Measurements from ENCODE around the gene RASD2.

Gene RASD2

GRCh38 chr22:35555483-35555890, 14.9 kb downstream of the RASD2 start:
- TF ChIP-seq SPI1 (IDR thresholded peaks at IDR 0.05; ENCODE audit: low read depth, low read length) (no peak), POLR2A (IDR thresholded peaks at IDR 0.05; ENCODE audit: low read depth, low read length) (no peak), TAF1 (IDR thresholded peaks at IDR 0.05; ENCODE audit: low read depth, low read length) (no peak), POLR2AphosphoS5 (IDR thresholded peaks at IDR 0.05; ENCODE audit: low read depth, low read length) (no peak), POU2F2 (IDR thresholded peaks at IDR 0.05; ENCODE audit: low read depth, low read length) (no peak), PAX5 (IDR thresholded peaks at IDR 0.05; ENCODE audit: insufficient read depth, low read length, severe bottlenecking) (no peak)
- no peak for FAIRE-seq
- no peak for DNase-seq (ENCODE audit: insufficient read length, low spot score)

- TF ChIP-seq POLR2AphosphoS5 (IDR thresholded peaks at IDR 0.05; ENCODE audit: low read depth, low read length) = no peak
- TF ChIP-seq POLR2A (IDR thresholded peaks at IDR 0.05; ENCODE audit: low read depth, low read length) = no peak
- no peak for TF ChIP-seq TAF1 (IDR thresholded peaks at IDR 0.05; ENCODE audit: low read depth, low read length)
- no peak for TF ChIP-seq SPI1 (IDR thresholded peaks at IDR 0.05; ENCODE audit: low read depth, low read length)
- TF ChIP-seq PAX5 (IDR thresholded peaks at IDR 0.05; ENCODE audit: insufficient read depth, low read length, severe bottlenecking) = no peak
- no peak for TF ChIP-seq POU2F2 (IDR thresholded peaks at IDR 0.05; ENCODE audit: low read depth, low read length)
Observed at GRCh38 chr22:35555946-35556547, 15.4 kb downstream of the RASD2 start.

GRCh38 chr22:35556666-35557065, 16.0 kb downstream of the RASD2 start:
- TF ChIP-seq POLR2A (IDR thresholded peaks at IDR 0.05; ENCODE audit: low read depth, low read length) (no peak), POLR2AphosphoS5 (IDR thresholded peaks at IDR 0.05; ENCODE audit: low read depth, low read length) (no peak), POU2F2 (IDR thresholded peaks at IDR 0.05; ENCODE audit: low read depth, low read length) (no peak), PAX5 (IDR thresholded peaks at IDR 0.05; ENCODE audit: insufficient read depth, low read length, severe bottlenecking) (no peak), SPI1 (IDR thresholded peaks at IDR 0.05; ENCODE audit: low read depth, low read length) (no peak), TAF1 (IDR thresholded peaks at IDR 0.05; ENCODE audit: low read depth, low read length) (no peak)
- DNase-seq (ENCODE audit: insufficient read length, low spot score) (no peak), FAIRE-seq (no peak)

More at GRCh38 chr22:35555946-35556547, 15.4 kb downstream of the RASD2 start:
- DNase-seq (ENCODE audit: insufficient read length, low spot score) (no peak), FAIRE-seq (no peak)

- TF ChIP-seq SPI1 (IDR thresholded peaks at IDR 0.05; ENCODE audit: low read depth, low read length) (no peak), TAF1 (IDR thresholded peaks at IDR 0.05; ENCODE audit: low read depth, low read length) (no peak), POU2F2 (IDR thresholded peaks at IDR 0.05; ENCODE audit: low read depth, low read length) (no peak), PAX5 (IDR thresholded peaks at IDR 0.05; ENCODE audit: insufficient read depth, low read length, severe bottlenecking) (no peak), POLR2AphosphoS5 (IDR thresholded peaks at IDR 0.05; ENCODE audit: low read depth, low read length) (no peak), POLR2A (IDR thresholded peaks at IDR 0.05; ENCODE audit: low read depth, low read length) (no peak)
- DNase-seq (ENCODE audit: insufficient read length, low spot score) (no peak), FAIRE-seq (no peak)
Observed at GRCh38 chr22:35558031-35558430, 17.4 kb downstream of the RASD2 start.

GRCh38 chr22:35558719-35559118, 18.1 kb downstream of the RASD2 start:
- TF ChIP-seq SPI1 (IDR thresholded peaks at IDR 0.05; ENCODE audit: low read depth, low read length) (no peak), POU2F2 (IDR thresholded peaks at IDR 0.05; ENCODE audit: low read depth, low read length) (no peak), POLR2A (IDR thresholded peaks at IDR 0.05; ENCODE audit: low read depth, low read length) (no peak), TAF1 (IDR thresholded peaks at IDR 0.05; ENCODE audit: low read depth, low read length) (no peak), PAX5 (IDR thresholded peaks at IDR 0.05; ENCODE audit: insufficient read depth, low read length, severe bottlenecking) (no peak), POLR2AphosphoS5 (IDR thresholded peaks at IDR 0.05; ENCODE audit: low read depth, low read length) (no peak)
- DNase-seq (ENCODE audit: insufficient read length, low spot score) (no peak), FAIRE-seq (no peak)

GRCh38 chr22:35559354-35560005, 18.8 kb downstream of the RASD2 start:
- DNase-seq (ENCODE audit: insufficient read length, low spot score) = no peak
- no peak for FAIRE-seq
- TF ChIP-seq POLR2AphosphoS5 (IDR thresholded peaks at IDR 0.05; ENCODE audit: low read depth, low read length) (no peak), SPI1 (IDR thresholded peaks at IDR 0.05; ENCODE audit: low read depth, low read length) (no peak)

DNA sequence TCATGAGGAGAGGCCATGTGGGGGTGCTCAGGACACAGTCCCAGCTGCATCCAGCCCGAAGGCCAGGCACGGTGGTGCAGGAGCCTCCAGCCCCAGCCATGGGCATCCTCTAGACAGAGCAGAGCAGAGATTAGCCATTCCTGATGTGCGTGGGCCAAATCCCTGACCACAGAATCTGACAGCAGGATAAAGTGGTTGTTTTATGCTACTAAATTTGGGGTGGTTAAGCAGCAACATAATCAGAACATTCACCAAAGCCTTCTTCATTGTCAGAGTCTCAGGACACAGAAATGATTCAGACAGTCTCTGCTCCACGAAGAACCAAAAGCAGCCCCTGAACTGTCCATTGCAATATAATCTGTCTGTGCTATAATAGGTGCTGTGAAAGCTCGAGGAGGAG, 19.7 kb downstream of the RASD2 start:
- DNase-seq (ENCODE audit: insufficient read length, low spot score) (no peak), FAIRE-seq (no peak)
- TF ChIP-seq SPI1 (IDR thresholded peaks at IDR 0.05; ENCODE audit: low read depth, low read length) = no peak
- no peak for TF ChIP-seq TAF1 (IDR thresholded peaks at IDR 0.05; ENCODE audit: low read depth, low read length)
- no peak for TF ChIP-seq POLR2A (IDR thresholded peaks at IDR 0.05; ENCODE audit: low read depth, low read length)
- TF ChIP-seq POU2F2 (IDR thresholded peaks at IDR 0.05; ENCODE audit: low read depth, low read length) = no peak
- no peak for TF ChIP-seq PAX5 (IDR thresholded peaks at IDR 0.05; ENCODE audit: insufficient read depth, low read length, severe bottlenecking)
- TF ChIP-seq POLR2AphosphoS5 (IDR thresholded peaks at IDR 0.05; ENCODE audit: low read depth, low read length) = no peak

GRCh38 chr22:35560824-35561223, 20.2 kb downstream of the RASD2 start:
- DNase-seq (ENCODE audit: insufficient read length, low spot score) (no peak), FAIRE-seq (no peak)
- no peak for TF ChIP-seq TAF1 (IDR thresholded peaks at IDR 0.05; ENCODE audit: low read depth, low read length)
- TF ChIP-seq POLR2AphosphoS5 (IDR thresholded peaks at IDR 0.05; ENCODE audit: low read depth, low read length) = no peak
- TF ChIP-seq PAX5 (IDR thresholded peaks at IDR 0.05; ENCODE audit: insufficient read depth, low read length, severe bottlenecking) = no peak
- TF ChIP-seq POU2F2 (IDR thresholded peaks at IDR 0.05; ENCODE audit: low read depth, low read length) = no peak
- no peak for TF ChIP-seq SPI1 (IDR thresholded peaks at IDR 0.05; ENCODE audit: low read depth, low read length)
- TF ChIP-seq POLR2A (IDR thresholded peaks at IDR 0.05; ENCODE audit: low read depth, low read length) = no peak

- FAIRE-seq (no peak), DNase-seq (ENCODE audit: insufficient read length, low spot score) (no peak)
- TF ChIP-seq POU2F2 (IDR thresholded peaks at IDR 0.05; ENCODE audit: low read depth, low read length) = no peak
- TF ChIP-seq TAF1 (IDR thresholded peaks at IDR 0.05; ENCODE audit: low read depth, low read length) = no peak
- no peak for TF ChIP-seq POLR2AphosphoS5 (IDR thresholded peaks at IDR 0.05; ENCODE audit: low read depth, low read length)
- no peak for TF ChIP-seq SPI1 (IDR thresholded peaks at IDR 0.05; ENCODE audit: low read depth, low read length)
- no peak for TF ChIP-seq PAX5 (IDR thresholded peaks at IDR 0.05; ENCODE audit: insufficient read depth, low read length, severe bottlenecking)
- TF ChIP-seq POLR2A (IDR thresholded peaks at IDR 0.05; ENCODE audit: low read depth, low read length) = no peak
Observed at GRCh38 chr22:35561796-35562526, 21.3 kb downstream of the RASD2 start.
